ENCODE data around the gene HEXD.

Gene HEXD

GRCh38 chr17:82384730-82385481 lies 33.2 kb upstream of the HEXD start:
- no peak overlapping the region for H3K4me3 ChIP-seq (ENCODE audit: low read depth, low read length)
- no peak for TF ChIP-seq CTCF (IDR thresholded peaks at IDR 0.05; ENCODE audit: insufficient read depth, low read length, missing control alignments)
- no peak for DNase-seq (ENCODE audit: low read depth, low spot score)
- CTCF ChIA-PET = interaction anchor here (1.9 kb wide), 1 partner anchor 29 kb away, joined by 5 read pairs; no protein-coding TSS in a partner anchor
- POLR2A ChIA-PET = no interaction called here

GRCh38 chr17:82385559-82386254 lies 32.4 kb upstream of the HEXD start:
- no peak for TF ChIP-seq CTCF (IDR thresholded peaks at IDR 0.05; ENCODE audit: insufficient read depth, low read length, missing control alignments)
- ChIA-PET CTCF (no interaction called here), POLR2A (no interaction called here)
- no peak overlapping the region for H3K4me3 ChIP-seq (ENCODE audit: low read depth, low read length)
- no peak for DNase-seq (ENCODE audit: low read depth, low spot score)

- POLR2A ChIA-PET = no interaction called here
- DNase-seq (ENCODE audit: low read depth, low spot score) = no peak
These were observed 31.8 kb upstream of the HEXD start for GRCh38 chr17:82386255-82386831.

GRCh38 chr17:82386881-82387704 lies 31.1 kb upstream of the HEXD start:
- no peak for DNase-seq (ENCODE audit: low read depth, low spot score)

More at GRCh38 chr17:82386255-82386831, 31.8 kb upstream of the HEXD start:
- CTCF ChIA-PET = no interaction called here
- no peak for TF ChIP-seq CTCF (IDR thresholded peaks at IDR 0.05; ENCODE audit: insufficient read depth, low read length, missing control alignments)
- H3K4me3 ChIP-seq (ENCODE audit: low read depth, low read length) = no peak overlapping the region

GRCh38 chr17:82387705-82388106 lies 30.4 kb upstream of the HEXD start:
- no peak for DNase-seq (ENCODE audit: low read depth, low spot score)
- no peak for TF ChIP-seq CTCF (IDR thresholded peaks at IDR 0.05; ENCODE audit: insufficient read depth, low read length, missing control alignments)
- CTCF ChIA-PET = no interaction called here
- no peak overlapping the region for H3K4me3 ChIP-seq (ENCODE audit: low read depth, low read length)
- POLR2A ChIA-PET = no interaction called here

More at GRCh38 chr17:82386881-82387704, 31.1 kb upstream of the HEXD start:
- no peak overlapping the region for H3K4me3 ChIP-seq (ENCODE audit: low read depth, low read length)
- TF ChIP-seq CTCF (IDR thresholded peaks at IDR 0.05; ENCODE audit: insufficient read depth, low read length, missing control alignments) = no peak
- ChIA-PET CTCF (no interaction called here), POLR2A (no interaction called here)

All from AG04449 (cell line).